MCF 10A (cell line): ENCODE data around the gene TH. TPM values are rescaled to one million over a fixed set of nuclear protein-coding genes. Genes with fewer than 3 reads are reported as not detected.

Source experiments
- BruUV-seq: library from RNA; stranded (reverse); fragments of 400-500 nt; replicated peaks from 2 replicates; lab custom pipeline; 2021; lab: Mats Ljungman, UMichigan
- CTCF ChIA-PET: fragments of 300-600 bp; sonication (Branson Sonifier 250); formaldehyde crosslinking; extraction: SDS; loops from one replicate; lab custom pipeline; 2021; ENCODE audit warnings: antibody characterized with exemption, inconsistent platforms; lab: Yijun Ruan, JAX
- POLR2A ChIA-PET: fragments of 300-600, 350-650 bp; sonication (Branson Sonifier 250); formaldehyde crosslinking; extraction: SDS; loops from one replicate; lab custom pipeline; 2020; ENCODE audit warnings: antibody characterized with exemption, inconsistent platforms; lab: Yijun Ruan, JAX
- DNase-seq: peaks from one replicate; pipeline ENCODE4 v3.0.0-alpha.2; 2018; ENCODE audit not compliant: unreplicated experiment
- H3K27ac Mint-ChIP-seq: one replicate; pipeline ENCODE4 v1.8.0; 2022; ENCODE audit warnings: mild to moderate bottlenecking, low read depth, mixed read lengths; ENCODE audit not compliant: unreplicated experiment
- H3K27me3 Mint-ChIP-seq: one replicate; pipeline ENCODE4 v1.8.0; 2022; ENCODE audit warnings: mixed read lengths; ENCODE audit not compliant: insufficient read depth, unreplicated experiment
- H3K36me3 Mint-ChIP-seq: one replicate; pipeline ENCODE4 v1.8.0; 2022; ENCODE audit warnings: mild to moderate bottlenecking, moderate library complexity, mixed read lengths; ENCODE audit not compliant: insufficient read depth, unreplicated experiment
- H3K4me1 Mint-ChIP-seq: one replicate; pipeline ENCODE4 v1.8.0; 2022; ENCODE audit warnings: mixed read lengths; ENCODE audit not compliant: insufficient read depth, unreplicated experiment
- H3K4me3 Mint-ChIP-seq: one replicate; pipeline ENCODE4 v1.8.0; 2022; ENCODE audit warnings: mild to moderate bottlenecking, moderate library complexity, mixed read lengths; ENCODE audit not compliant: unreplicated experiment
- H3K9me3 Mint-ChIP-seq: one replicate; pipeline ENCODE4 v1.8.0; 2022; ENCODE audit warnings: mixed read lengths; ENCODE audit not compliant: unreplicated experiment
- intact Hi-C: fragments of 100-400 bp; cut with micrococcal nuclease; formaldehyde crosslinking; loops from 2 replicates; pipeline ENCODE4 v1.14.1; 2022
- total RNA-seq: library from RNA; stranded (reverse); gene quantifications from 2 replicates; pipeline ENCODE4 v1.2.3, GENCODE V29; 2022
- TF ChIP-seq, protein P1 (sequence below): fragments of 200-600 bp; IDR thresholded peaks from one replicate; pipeline ENCODE4 v1.8.0; 2022; ENCODE audit warnings: antibody characterized with exemption, mild to moderate bottlenecking; ENCODE audit not compliant: unreplicated experiment

The TH gene
- total RNA-seq, 1 experiment from 2014 or later, result 1.1 TPM

DNA sequence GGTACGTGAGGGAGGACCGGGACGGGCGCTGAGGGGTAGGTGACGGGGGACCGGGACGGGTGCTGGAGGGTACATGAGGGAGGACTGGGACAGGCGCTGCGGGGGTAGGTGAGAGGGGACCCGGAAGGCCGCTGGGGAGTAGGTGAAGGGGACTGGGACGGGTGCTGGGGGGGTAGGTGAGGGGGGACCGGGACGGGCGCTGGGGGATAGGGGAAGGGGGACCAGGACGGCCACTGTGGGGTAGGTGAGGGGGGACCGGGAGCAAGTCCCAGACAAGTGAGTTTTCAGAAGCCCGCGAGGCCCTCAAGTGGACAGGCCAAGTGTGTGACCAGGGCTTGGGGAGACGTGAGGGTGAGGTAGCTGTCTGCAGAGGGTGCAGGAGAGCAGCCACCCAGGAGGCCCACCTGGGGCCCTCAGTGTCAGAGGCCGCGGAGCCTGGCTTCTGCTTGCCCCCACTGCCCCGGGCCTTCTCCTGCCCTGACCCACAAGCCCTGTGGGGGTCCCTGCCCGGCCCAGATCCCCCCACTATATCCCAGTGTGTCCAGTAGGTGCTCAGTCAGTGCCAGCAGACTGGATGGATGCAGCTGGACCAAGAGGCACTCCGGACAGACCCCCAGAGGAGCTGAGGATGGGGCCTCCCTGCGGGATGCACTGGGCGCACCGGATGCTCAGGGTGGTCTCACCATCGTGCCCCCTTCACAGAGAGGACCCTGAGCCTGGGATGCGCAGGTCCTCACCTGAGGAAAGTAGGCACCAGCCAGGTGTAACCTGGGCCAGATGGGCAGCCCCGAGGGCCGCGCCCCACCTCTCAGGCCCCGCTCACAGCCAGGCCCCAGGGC is 44.2 kb upstream of the TH start:
- H3K4me3 Mint-ChIP-seq, result no peak overlapping the region
- BruUV-seq, result no TSS peak
- peaks cover 10% of the 10 kb centered on the region for H3K27me3 Mint-ChIP-seq
- ChIA-PET CTCF (interaction anchor here (0.5 to 0.9 kb wide), 2 partner anchors 18 to 972 kb away, joined by 3 to 4 read pairs; no protein-coding TSS in a partner anchor), POLR2A (no interaction called here)
- H3K4me1 Mint-ChIP-seq, result no peaks in the 10 kb centered on the region
- no peak overlapping the region for H3K27ac Mint-ChIP-seq
- no peaks in the 10 kb centered on the region for H3K9me3 Mint-ChIP-seq
- H3K36me3 Mint-ChIP-seq, result no peaks in the 10 kb centered on the region
- DNase-seq, result no peak
- TF ChIP-seq, protein P1, sequence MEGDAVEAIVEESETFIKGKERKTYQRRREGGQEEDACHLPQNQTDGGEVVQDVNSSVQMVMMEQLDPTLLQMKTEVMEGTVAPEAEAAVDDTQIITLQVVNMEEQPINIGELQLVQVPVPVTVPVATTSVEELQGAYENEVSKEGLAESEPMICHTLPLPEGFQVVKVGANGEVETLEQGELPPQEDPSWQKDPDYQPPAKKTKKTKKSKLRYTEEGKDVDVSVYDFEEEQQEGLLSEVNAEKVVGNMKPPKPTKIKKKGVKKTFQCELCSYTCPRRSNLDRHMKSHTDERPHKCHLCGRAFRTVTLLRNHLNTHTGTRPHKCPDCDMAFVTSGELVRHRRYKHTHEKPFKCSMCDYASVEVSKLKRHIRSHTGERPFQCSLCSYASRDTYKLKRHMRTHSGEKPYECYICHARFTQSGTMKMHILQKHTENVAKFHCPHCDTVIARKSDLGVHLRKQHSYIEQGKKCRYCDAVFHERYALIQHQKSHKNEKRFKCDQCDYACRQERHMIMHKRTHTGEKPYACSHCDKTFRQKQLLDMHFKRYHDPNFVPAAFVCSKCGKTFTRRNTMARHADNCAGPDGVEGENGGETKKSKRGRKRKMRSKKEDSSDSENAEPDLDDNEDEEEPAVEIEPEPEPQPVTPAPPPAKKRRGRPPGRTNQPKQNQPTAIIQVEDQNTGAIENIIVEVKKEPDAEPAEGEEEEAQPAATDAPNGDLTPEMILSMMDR, result no peak
- intact Hi-C loops, result no loop called here

DNA sequence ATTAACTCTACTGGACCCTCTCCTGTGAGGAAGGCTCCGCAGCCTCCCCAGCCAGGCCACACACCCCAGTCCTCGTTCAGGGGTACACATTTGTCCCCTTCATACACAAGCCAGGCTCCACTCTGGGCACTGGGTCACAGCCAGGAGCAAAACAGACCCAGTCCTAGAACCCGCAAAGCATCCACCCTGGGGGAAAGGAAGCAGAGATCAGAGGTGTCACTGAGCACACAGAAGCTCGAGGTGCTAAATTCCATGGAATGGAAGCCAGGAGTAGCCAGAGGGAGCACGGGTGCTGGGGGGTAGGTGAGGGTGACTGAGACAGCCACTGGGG is 43.6 kb upstream of the TH start:
- Mint-ChIP-seq H3K27ac (no peak overlapping the region), H3K9me3 (no peaks in the 10 kb centered on the region), H3K27me3 (peaks cover 4% of the 10 kb centered on the region), H3K4me3 (no peak overlapping the region), H3K36me3 (no peaks in the 10 kb centered on the region), H3K4me1 (no peaks in the 10 kb centered on the region)
- no peak for DNase-seq
- no TSS peak for BruUV-seq
- TF ChIP-seq, protein P1, result no peak
- CTCF ChIA-PET, result interaction anchor here (0.5 kb wide), 1 partner anchor 973 kb away, joined by 3 read pairs; no protein-coding TSS in a partner anchor
- POLR2A ChIA-PET, result no interaction called here
- intact Hi-C loops, result no loop called here

- H3K27ac Mint-ChIP-seq, result no peak overlapping the region
- BruUV-seq, result no TSS peak
- TF ChIP-seq, protein P1, result no peak
- ChIA-PET CTCF (interaction anchor here (1.1 kb wide), 1 partner anchor 85 kb away, joined by 6 read pairs; no protein-coding TSS in a partner anchor), POLR2A (no interaction called here)
- intact Hi-C loops, result no loop called here
- no peaks in the 10 kb centered on the region for H3K27me3 Mint-ChIP-seq
- no peak for DNase-seq
- no peaks in the 10 kb centered on the region for H3K9me3 Mint-ChIP-seq
- H3K36me3 Mint-ChIP-seq, result no peaks in the 10 kb centered on the region
- H3K4me1 Mint-ChIP-seq, result no peaks in the 10 kb centered on the region
- H3K4me3 Mint-ChIP-seq, result no peak overlapping the region
Observed at GRCh38 chr11:2214527-2215229, 43.1 kb upstream of the TH start.

GRCh38 chr11:2213890-2214526 is 42.4 kb upstream of the TH start:
- DNase-seq, result no peak
- Mint-ChIP-seq H3K36me3 (no peaks in the 10 kb centered on the region), H3K9me3 (no peaks in the 10 kb centered on the region), H3K27me3 (no peaks in the 10 kb centered on the region), H3K27ac (no peak overlapping the region), H3K4me3 (no peak overlapping the region), H3K4me1 (no peaks in the 10 kb centered on the region)
- BruUV-seq, result no TSS peak
- POLR2A ChIA-PET, result no interaction called here
- TF ChIP-seq, protein P1, result no peak
- CTCF ChIA-PET, result interaction anchor here (1.1 kb wide), 1 partner anchor 85 kb away, joined by 6 read pairs; no protein-coding TSS in a partner anchor
- intact Hi-C loops, result no loop called here
